Smooth muscle cell (in vitro differentiated cells): ENCODE measurements around the gene HMGN3. TPM values are rescaled to one million over a fixed set of nuclear protein-coding genes. Genes with fewer than 3 reads are reported as not detected.

Source experiments
- DNase-seq: peaks from one replicate; lab custom pipeline; 2025; ENCODE audit not compliant: unreplicated experiment; lab: John Stamatoyannopoulos, UW
- H2AFZ ChIP-seq: fragments of 200-600 bp; sonication (generic); 2 replicates; pipeline ENCODE4 v1.6.0; 2016; ENCODE audit warnings: antibody characterized with exemption, low read depth, mild to moderate bottlenecking
- H3F3A ChIP-seq: fragments of 200-600 bp; sonication (generic); 2 replicates; pipeline ENCODE4 v1.6.0; 2017; ENCODE audit warnings: antibody characterized with exemption, low read depth
- H3K27ac ChIP-seq: fragments of 200-600 bp; sonication (generic); 2 replicates; pipeline ENCODE4 v1.5.1; 2016; ENCODE audit warnings: low read depth, mild to moderate bottlenecking
- H3K27me3 ChIP-seq: fragments of 200-600 bp; sonication (generic); 2 replicates; pipeline ENCODE4 v1.6.1; 2016; ENCODE audit warnings: low read depth, mild to moderate bottlenecking
- H3K36me3 ChIP-seq: fragments of 200-600 bp; sonication (generic); 2 replicates; pipeline ENCODE4 v1.5.1; 2016; ENCODE audit warnings: low read depth
- H3K4me1 ChIP-seq: fragments of 200-600 bp; sonication (generic); 2 replicates; pipeline ENCODE4 v1.5.1; 2016; ENCODE audit warnings: low read depth
- H3K4me2 ChIP-seq: fragments of 200-600 bp; sonication (generic); 2 replicates; pipeline ENCODE4 v1.6.0; 2016; ENCODE audit warnings: mild to moderate bottlenecking
- H3K4me3 ChIP-seq: fragments of 200-600 bp; sonication (generic); 2 replicates; pipeline ENCODE4 v1.5.1; 2016; ENCODE audit warnings: mild to moderate bottlenecking
- H3K79me2 ChIP-seq: fragments of 200-600 bp; sonication (generic); 2 replicates; pipeline ENCODE4 v1.6.0; 2016; ENCODE audit warnings: low read depth, mild to moderate bottlenecking
- H3K9ac ChIP-seq: fragments of 200-600 bp; sonication (generic); 2 replicates; pipeline ENCODE4 v1.6.0; 2016; ENCODE audit warnings: low read depth
- H3K9me3 ChIP-seq: fragments of 200-600 bp; sonication (generic); replicated peaks from 2 replicates; pipeline ENCODE4 v1.5.1; 2016; ENCODE audit warnings: low read depth
- H4K20me1 ChIP-seq: fragments of 200-600 bp; sonication (generic); 2 replicates; pipeline ENCODE4 v1.6.0; 2016; ENCODE audit warnings: low read depth
- CTCF ChIP-seq: fragments of 200-600 bp; sonication (generic); IDR thresholded peaks from 2 replicates; pipeline ENCODE4 v1.5.1; 2017; ENCODE audit warnings: borderline replicate concordance, mild to moderate bottlenecking, antibody characterized with exemption; ENCODE audit not compliant: insufficient read depth, poor library complexity, severe bottlenecking
- WGBS: methylation state at CpG from one replicate; pipeline ENCODE4 v1.1.7; 2016; ENCODE audit warnings: low lambda C conversion rate; 5-methylcytosine and 5-hydroxymethylcytosine counted together
- polyA plus RNA-seq: library from polyadenylated mRNA; unstranded; fragments of >200 nt; fragmentation: Nextera tagmentation; extraction: Ambion mirVana; gene quantifications from 2 replicates; pipeline ENCODE4 v1.2.1, GENCODE V29; 2016
- total RNA-seq: library from RNA; depleted of rRNA; stranded (reverse); fragments of >200 nt; gene quantifications from 2 replicates; pipeline ENCODE4 v1.2.3, GENCODE V29; 2014

The HMGN3 gene
- total and polyA plus RNA-seq, 2 experiments from 2014 or later: 75.4 to 108 TPM

GRCh38 chr6:79250559-79250958 lies 16.1 kb upstream of the HMGN3 start:
- no peaks in the 10 kb centered on the region for H4K20me1 ChIP-seq
- no peak for TF ChIP-seq CTCF
- 74% methylated on average over 2 of the region's 2 CpGs for WGBS
- H3K9me3 ChIP-seq: no peaks in the 10 kb centered on the region
- H2AFZ ChIP-seq: no peak overlapping the region
- no peak for DNase-seq
- no peaks in the 10 kb centered on the region for H3K27me3 ChIP-seq
- no peak overlapping the region for H3K27ac ChIP-seq
- no peak overlapping the region for H3K9ac ChIP-seq
- no peaks in the 10 kb centered on the region for H3K4me1 ChIP-seq
- H3K36me3 ChIP-seq: no peaks in the 10 kb centered on the region
- H3K79me2 ChIP-seq: no peaks in the 10 kb centered on the region
- H3K4me2 ChIP-seq: no peak overlapping the region
- no peaks in the 10 kb centered on the region for H3F3A ChIP-seq
- H3K4me3 ChIP-seq: no peak overlapping the region

- H3K4me3 ChIP-seq: no peak overlapping the region
- H4K20me1 ChIP-seq: no peaks in the 10 kb centered on the region
- no peak overlapping the region for H2AFZ ChIP-seq
- H3K9me3 ChIP-seq: no peaks in the 10 kb centered on the region
- no peak overlapping the region for H3K9ac ChIP-seq
- H3K79me2 ChIP-seq: no peaks in the 10 kb centered on the region
- H3K36me3 ChIP-seq: no peaks in the 10 kb centered on the region
- no peak overlapping the region for H3K4me2 ChIP-seq
- H3K27ac ChIP-seq: no peak overlapping the region
- TF ChIP-seq CTCF: no peak
- H3K27me3 ChIP-seq: no peaks in the 10 kb centered on the region
- WGBS: 66% methylated on average over 2 of the region's 2 CpGs
- no peak for DNase-seq
- H3F3A ChIP-seq: no peaks in the 10 kb centered on the region
- H3K4me1 ChIP-seq: no peaks in the 10 kb centered on the region
These were observed 15.6 kb upstream of the HMGN3 start for GRCh38 chr6:79250107-79250514.

GRCh38 chr6:79249136-79249535 lies 14.7 kb upstream of the HMGN3 start:
- Histone ChIP-seq H3K4me3 (no peak overlapping the region), H3K36me3 (no peaks in the 10 kb centered on the region), H3K9ac (no peak overlapping the region), H3K9me3 (no peaks in the 10 kb centered on the region), H3K27ac (no peak overlapping the region), H4K20me1 (no peaks in the 10 kb centered on the region), H3K79me2 (no peaks in the 10 kb centered on the region), H3K27me3 (no peaks in the 10 kb centered on the region), H3F3A (no peaks in the 10 kb centered on the region), H3K4me2 (no peak overlapping the region), H3K4me1 (no peaks in the 10 kb centered on the region), H2AFZ (no peak overlapping the region)
- no peak for DNase-seq
- no peak for TF ChIP-seq CTCF
- 83% methylated on average over 2 of the region's 2 CpGs for whole genome bisulfite sequencing

- Histone ChIP-seq H3K27me3 (no peaks in the 10 kb centered on the region), H4K20me1 (no peaks in the 10 kb centered on the region), H3K9ac (no peak overlapping the region), H3K79me2 (no peaks in the 10 kb centered on the region), H3K4me3 (no peak overlapping the region), H3F3A (no peaks in the 10 kb centered on the region), H3K36me3 (no peaks in the 10 kb centered on the region), H3K9me3 (no peaks in the 10 kb centered on the region), H3K27ac (no peak overlapping the region), H2AFZ (no peak overlapping the region), H3K4me1 (no peaks in the 10 kb centered on the region), H3K4me2 (no peak overlapping the region)
- no peak for DNase-seq
- TF ChIP-seq CTCF: no peak
These were observed 12.4 kb upstream of the HMGN3 start for GRCh38 chr6:79246891-79247290.
